ENCODE results near the gene MAP1A.

MAP1A gene

GRCh38 chr15:43518197-43518761 lies 871 bp downstream of the MAP1A start:
- TF ChIP-seq GATA2 (IDR thresholded peaks at IDR 0.05; ENCODE audit: low read depth, low read length) (no peak), GATA3 (IDR thresholded peaks at IDR 0.05; ENCODE audit: low read depth, low read length) (no peak)

GRCh38 chr15:43519196-43519595 lies 1.8 kb downstream of the MAP1A start:
- TF ChIP-seq GATA2 (IDR thresholded peaks at IDR 0.05; ENCODE audit: low read depth, low read length) (no peak), GATA3 (IDR thresholded peaks at IDR 0.05; ENCODE audit: low read depth, low read length) (no peak)

GRCh38 chr15:43520138-43520537 lies 2.7 kb downstream of the MAP1A start:
- no peak for TF ChIP-seq GATA3 (IDR thresholded peaks at IDR 0.05; ENCODE audit: low read depth, low read length)
- TF ChIP-seq GATA2 (IDR thresholded peaks at IDR 0.05; ENCODE audit: low read depth, low read length), result no peak

- TF ChIP-seq GATA3 (IDR thresholded peaks at IDR 0.05; ENCODE audit: low read depth, low read length), result no peak
- TF ChIP-seq GATA2 (IDR thresholded peaks at IDR 0.05; ENCODE audit: low read depth, low read length), result no peak
Observed at GRCh38 chr15:43521419-43521818, 4.0 kb downstream of the MAP1A start.

- no peak for TF ChIP-seq GATA3 (IDR thresholded peaks at IDR 0.05; ENCODE audit: low read depth, low read length)
- TF ChIP-seq GATA2 (IDR thresholded peaks at IDR 0.05; ENCODE audit: low read depth, low read length), result no peak
Observed at GRCh38 chr15:43522247-43522646, 4.8 kb downstream of the MAP1A start.

- TF ChIP-seq GATA2 (IDR thresholded peaks at IDR 0.05; ENCODE audit: low read depth, low read length) (no peak), GATA3 (IDR thresholded peaks at IDR 0.05; ENCODE audit: low read depth, low read length) (no peak)
Observed at GRCh38 chr15:43523646-43524045, 6.2 kb downstream of the MAP1A start.

- TF ChIP-seq GATA2 (IDR thresholded peaks at IDR 0.05; ENCODE audit: low read depth, low read length) (no peak), GATA3 (IDR thresholded peaks at IDR 0.05; ENCODE audit: low read depth, low read length) (no peak)
Observed at GRCh38 chr15:43524254-43524845, 6.9 kb downstream of the MAP1A start.

- no peak for TF ChIP-seq GATA3 (IDR thresholded peaks at IDR 0.05; ENCODE audit: low read depth, low read length)
- no peak for TF ChIP-seq GATA2 (IDR thresholded peaks at IDR 0.05; ENCODE audit: low read depth, low read length)
Observed at GRCh38 chr15:43525131-43525530, 7.7 kb downstream of the MAP1A start.

- no peak for TF ChIP-seq GATA2 (IDR thresholded peaks at IDR 0.05; ENCODE audit: low read depth, low read length)
- TF ChIP-seq GATA3 (IDR thresholded peaks at IDR 0.05; ENCODE audit: low read depth, low read length), result no peak
Observed at GRCh38 chr15:43526261-43526930, 9.0 kb downstream of the MAP1A start.

GRCh38 chr15:43527016-43527801 lies 9.8 kb downstream of the MAP1A start:
- TF ChIP-seq GATA3 (IDR thresholded peaks at IDR 0.05; ENCODE audit: low read depth, low read length), result no peak
- no peak for TF ChIP-seq GATA2 (IDR thresholded peaks at IDR 0.05; ENCODE audit: low read depth, low read length)

- TF ChIP-seq GATA3 (IDR thresholded peaks at IDR 0.05; ENCODE audit: low read depth, low read length) (no peak), GATA2 (IDR thresholded peaks at IDR 0.05; ENCODE audit: low read depth, low read length) (no peak)
Observed at GRCh38 chr15:43527802-43528541, 10.6 kb downstream of the MAP1A start.

- TF ChIP-seq GATA3 (IDR thresholded peaks at IDR 0.05; ENCODE audit: low read depth, low read length) (no peak), GATA2 (IDR thresholded peaks at IDR 0.05; ENCODE audit: low read depth, low read length) (no peak)
Observed at GRCh38 chr15:43528542-43529007, 11.2 kb downstream of the MAP1A start.

- TF ChIP-seq GATA3 (IDR thresholded peaks at IDR 0.05; ENCODE audit: low read depth, low read length) (no peak), GATA2 (IDR thresholded peaks at IDR 0.05; ENCODE audit: low read depth, low read length) (no peak)
Observed at GRCh38 chr15:43529141-43529540, 11.7 kb downstream of the MAP1A start.

Data from SH-SY5Y (cell line).